Forelimb muscle (tissue), 1 donor: ENCODE data around the gene ALOX5AP. TPM values are rescaled to one million over a fixed set of nuclear protein-coding genes. Genes with fewer than 3 reads are reported as not detected.

ENCODE experiments used
- DNase-seq: peaks from one replicate; pipeline ENCODE4 v3.0.0-alpha.2; 2013; ENCODE audit warnings: low read depth
- polyA plus RNA-seq: library from polyadenylated mRNA; unstranded; fragments of 120-200 nt; gene quantifications from one replicate; pipeline ENCODE4 v1.2.1, GENCODE V29; 2013; ENCODE audit not compliant: insufficient read length

ALOX5AP gene
- polyA plus RNA-seq, 1 donor = 4.3 TPM

DNA sequence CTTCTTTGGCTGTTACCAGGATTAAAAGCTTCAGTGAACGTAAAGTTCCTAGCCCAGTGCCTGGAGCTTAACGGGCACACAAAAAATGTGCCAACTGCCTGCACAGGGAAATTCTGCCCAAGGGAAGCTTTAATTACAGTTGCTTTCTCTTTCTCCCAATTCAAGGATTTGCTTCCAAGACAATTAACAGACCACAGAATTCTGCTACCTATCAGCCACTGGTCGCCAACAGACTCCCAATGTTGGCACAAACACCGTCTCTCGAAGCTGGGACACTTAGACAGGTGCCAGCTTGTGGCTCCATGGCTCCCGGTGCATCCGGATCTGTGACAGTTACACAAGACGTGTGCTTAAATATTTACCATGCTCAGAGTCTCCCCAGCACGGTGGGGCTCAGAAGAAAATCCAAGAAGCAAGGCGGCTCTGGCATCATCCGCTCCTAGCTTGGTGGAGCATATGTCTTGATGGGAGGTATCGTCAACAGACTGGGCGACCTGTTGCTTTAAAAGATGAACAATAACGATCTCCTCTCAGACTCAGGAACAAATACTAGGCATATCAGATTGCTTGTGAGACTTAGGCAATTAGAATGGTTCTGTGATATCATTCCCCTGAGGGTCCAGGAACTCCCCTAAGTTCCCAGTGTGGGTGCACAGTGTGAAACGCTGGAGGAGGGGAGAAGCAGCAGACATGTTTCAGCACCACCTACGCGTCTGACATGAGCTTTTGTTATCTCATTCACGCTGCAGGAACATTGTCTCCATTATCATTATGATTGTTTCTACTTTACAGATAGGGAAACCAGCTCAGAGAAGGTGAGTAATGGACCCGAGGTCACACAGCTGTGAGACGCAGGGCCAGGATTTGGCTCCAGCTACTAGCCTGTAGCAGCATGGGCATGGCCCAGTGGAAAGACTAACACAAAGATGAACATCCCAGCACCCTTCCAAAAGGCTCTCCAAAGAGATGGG, 61.6 kb downstream of the ALOX5AP start:
- DNase-seq = no peak

DNA sequence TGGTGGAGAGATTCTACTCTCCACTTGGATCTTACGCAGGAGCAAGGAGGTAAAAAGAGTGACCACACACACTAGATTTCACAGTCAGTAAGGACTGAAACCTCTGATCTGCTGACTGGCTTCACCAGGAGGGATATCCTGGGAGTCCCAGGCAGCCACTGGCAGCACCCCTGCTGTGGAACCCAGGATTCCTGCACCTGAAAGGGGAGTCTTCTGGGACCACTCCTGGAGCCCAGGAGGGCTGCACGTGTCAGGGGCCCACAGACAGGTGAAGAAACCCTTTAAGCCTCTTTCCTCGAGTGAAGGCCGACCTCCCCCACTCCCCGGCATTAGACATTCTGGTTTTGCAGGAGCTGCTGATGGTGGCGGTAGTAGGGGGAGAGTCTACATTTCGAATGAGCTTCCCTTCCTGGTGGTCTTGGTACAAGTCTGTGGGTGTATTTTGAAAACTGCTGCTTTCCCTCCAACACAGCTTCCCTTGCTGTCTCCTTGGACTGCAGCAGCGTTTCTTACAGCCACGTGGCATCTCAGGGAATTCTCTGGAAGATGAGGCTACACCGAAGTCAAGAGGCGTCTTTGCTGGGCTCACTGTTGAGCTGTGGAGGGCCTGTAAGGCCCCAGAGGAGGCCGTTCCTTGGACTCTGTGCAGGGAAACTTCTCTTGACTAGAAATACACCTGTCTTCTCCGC, 62.6 kb downstream of the ALOX5AP start:
- no peak for DNase-seq

GRCh38 chr13:30798776-30799355, 63.5 kb downstream of the ALOX5AP start:
- DNase-seq = no peak

- DNase-seq = no peak
Observed at GRCh38 chr13:30799356-30799824, 64.0 kb downstream of the ALOX5AP start.

- DNase-seq = no peak
Observed at GRCh38 chr13:30800107-30800506, 64.8 kb downstream of the ALOX5AP start.

GRCh38 chr13:30802501-30802900, 67.2 kb downstream of the ALOX5AP start:
- no peak for DNase-seq

DNA sequence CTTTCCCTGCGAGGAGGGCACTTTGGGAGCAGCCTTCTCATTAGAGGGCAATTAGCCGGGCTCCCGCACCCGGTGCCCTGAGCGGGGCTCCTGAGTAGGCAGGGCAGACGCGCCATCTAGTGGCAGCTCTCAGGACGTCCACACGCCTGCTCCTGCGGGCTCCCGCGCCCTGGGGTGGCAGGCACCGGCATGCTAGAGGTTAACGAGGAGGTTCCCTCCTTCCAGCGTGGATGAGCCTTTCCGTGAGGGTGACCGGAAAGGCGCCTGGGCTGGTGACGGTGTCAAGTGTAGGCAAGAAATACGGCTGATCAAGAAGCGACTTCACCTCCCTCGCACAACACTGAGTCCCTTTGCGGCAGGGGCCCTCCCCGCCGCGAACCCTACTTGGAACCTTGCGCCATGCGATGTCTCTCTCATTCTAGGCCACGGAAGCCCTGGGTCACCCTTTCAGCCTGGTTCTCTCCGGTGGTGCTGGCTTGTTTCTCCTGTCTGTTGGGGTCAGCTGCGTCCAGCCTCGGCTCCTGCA, 67.7 kb downstream of the ALOX5AP start:
- no peak for DNase-seq

GRCh38 chr13:30803749-30804148, 68.4 kb downstream of the ALOX5AP start:
- no peak for DNase-seq

- DNase-seq = no peak
Observed at GRCh38 chr13:30804474-30804873, 69.1 kb downstream of the ALOX5AP start.

DNA sequence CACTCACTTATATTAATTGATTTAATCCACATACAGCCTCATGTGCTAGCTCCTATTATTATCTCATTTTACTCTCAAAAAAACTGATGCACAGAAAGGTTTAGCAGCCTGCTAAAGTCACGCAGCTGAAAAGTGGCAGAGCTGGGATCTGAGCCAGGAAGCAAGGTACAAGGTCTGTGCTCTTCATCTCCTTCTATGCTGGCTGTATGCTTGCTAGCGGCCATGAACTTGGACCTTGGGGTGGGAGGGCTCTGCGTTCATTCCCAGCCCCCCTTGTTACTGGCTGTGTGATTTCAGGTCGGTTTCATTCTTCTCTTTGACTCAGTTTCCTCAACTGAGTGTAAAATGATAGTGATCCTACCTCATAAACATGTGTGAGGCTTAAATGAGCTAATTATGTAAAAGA, 69.8 kb downstream of the ALOX5AP start:
- DNase-seq = no peak

DNA sequence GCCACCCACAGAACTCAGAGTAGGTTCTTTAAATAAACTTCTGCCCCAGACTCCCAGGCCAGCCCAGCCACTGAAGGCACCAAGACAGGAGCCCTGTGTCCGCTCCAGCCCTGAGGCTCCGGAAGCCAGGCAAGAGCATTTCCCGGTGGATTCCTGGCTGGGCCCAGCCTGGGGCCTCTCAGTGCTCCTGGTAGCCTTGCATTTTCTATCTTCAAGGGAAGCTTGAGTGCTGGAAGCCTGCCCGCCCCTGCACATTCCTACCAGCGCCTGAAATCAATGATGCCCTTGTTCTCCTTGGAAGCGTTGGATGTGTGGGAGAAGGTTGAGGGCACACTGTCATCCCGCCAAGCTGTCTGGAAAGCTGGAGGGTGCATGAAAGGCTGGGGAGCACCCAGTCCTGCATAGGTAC, 70.3 kb downstream of the ALOX5AP start:
- no peak for DNase-seq

- DNase-seq = no peak
Observed at GRCh38 chr13:30806784-30807183, 71.4 kb downstream of the ALOX5AP start.

DNA sequence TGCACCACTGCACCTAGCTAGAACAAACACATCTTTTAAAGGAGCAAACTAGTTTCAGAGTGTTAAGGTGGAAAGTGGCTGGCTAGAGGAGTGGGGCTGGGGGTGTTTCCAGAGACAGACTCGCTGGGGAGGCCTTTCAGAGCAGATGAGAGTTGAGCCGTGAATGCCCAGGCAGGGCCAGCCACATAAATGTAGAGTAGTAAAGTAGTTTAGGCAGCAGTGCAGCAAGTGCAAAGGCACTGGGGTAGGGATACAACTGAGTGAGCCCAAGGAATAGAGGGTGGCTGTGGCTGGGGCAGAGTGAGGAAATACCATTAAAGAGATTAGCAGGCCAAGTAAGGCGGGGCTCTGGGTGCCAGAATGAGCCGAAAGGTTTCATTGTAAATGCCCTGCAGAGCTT, 72.0 kb downstream of the ALOX5AP start:
- DNase-seq = no peak

DNA sequence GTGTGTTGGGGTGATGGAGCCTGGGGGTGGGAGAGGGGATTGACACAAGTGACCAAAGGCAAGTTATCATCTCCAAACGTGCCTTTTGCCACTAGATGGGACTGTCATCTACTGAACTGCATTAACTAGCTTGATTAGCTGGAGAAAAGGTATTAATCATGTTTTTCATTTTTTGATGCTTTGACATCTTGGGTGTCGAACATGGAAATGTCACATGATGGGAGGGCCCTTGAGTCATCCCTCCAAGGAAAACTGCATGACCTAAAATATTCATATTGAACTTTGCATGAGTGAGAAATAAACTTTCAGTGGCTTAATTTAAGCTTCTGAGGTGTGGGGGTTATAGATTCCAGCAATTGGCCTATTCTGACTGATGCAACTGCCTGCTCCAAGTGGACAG, 73.3 kb downstream of the ALOX5AP start:
- no peak for DNase-seq

DNA sequence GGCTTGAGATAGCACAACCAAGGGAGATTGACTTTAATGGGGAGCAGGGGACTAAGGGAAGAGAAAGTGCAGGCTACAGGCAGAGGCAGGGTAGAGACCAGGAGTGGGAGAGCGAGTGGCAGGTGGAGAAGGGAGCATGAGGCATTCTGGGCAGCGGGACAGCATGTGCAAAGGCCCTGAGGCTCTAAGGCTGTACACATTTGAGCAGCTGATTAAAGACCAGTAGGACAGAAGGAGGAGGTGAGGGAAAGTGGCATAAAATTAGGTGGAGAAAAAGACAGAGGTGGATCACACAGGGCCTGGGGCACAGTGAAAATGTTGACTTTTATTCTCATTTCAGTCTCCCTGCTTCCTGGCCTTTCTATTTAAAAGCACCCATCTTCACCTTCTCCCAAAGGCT, 74.4 kb downstream of the ALOX5AP start:
- no peak for DNase-seq

DNA sequence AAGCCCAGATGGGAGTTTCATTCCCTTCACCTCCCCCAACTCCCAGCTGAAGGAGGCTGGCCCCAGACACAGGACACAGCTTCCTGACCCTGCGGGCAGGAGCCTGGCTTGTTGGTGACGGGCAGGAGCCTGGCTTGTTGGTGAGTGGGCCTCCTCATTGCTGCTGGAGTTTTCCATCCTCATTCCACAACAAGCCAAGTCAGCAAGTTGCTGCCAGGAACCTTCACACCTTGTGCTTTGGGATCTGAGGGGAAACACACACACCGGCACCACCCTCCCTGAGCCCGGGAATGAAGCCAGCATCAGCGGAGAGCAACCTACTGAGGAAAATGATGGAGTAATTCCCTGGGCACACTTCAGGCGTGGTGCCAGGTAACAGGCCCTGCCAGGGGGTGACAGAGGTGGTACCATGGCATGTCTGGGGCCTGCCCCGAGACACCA, 74.9 kb downstream of the ALOX5AP start:
- DNase-seq = no peak

GRCh38 chr13:30810801-30811200, 75.5 kb downstream of the ALOX5AP start:
- DNase-seq = no peak

Other genes starting within 250 kb of the ALOX5AP start
- 17.2 TPM for gene USPL1, start 117.6 kb upstream of the ALOX5AP start, polyA plus RNA-seq
- 8.4 TPM for gene MEDAG, start 170.7 kb downstream of the ALOX5AP start, polyA plus RNA-seq
- not detected for gene TEX26, start 197.1 kb downstream of the ALOX5AP start, polyA plus RNA-seq